GM23338 (cell line): ENCODE data around the gene PNMA6A.
A peak's percentile ranks its signal among the peaks of the same experiment; 100 is the strongest.

ENCODE experiments used
- CTCF ChIP-seq, 2 experiments: fragments of 200-600 bp in 1 of 2; sonication (generic) in 1 of 2; conservative IDR thresholded peaks; 2 replicates each; pipeline versions ENCODE4 v1.5.1 to v1.6.1; 2016 to 2017; ENCODE audit warnings: antibody characterized with exemption in 2 of 2, low read depth in 2 of 2, mild to moderate bottlenecking in 2 of 2, moderate library complexity in 1 of 2
- ETS1 ChIP-seq: IDR thresholded peaks from 2 replicates; pipeline ENCODE4 v1.6.1; 2016; ENCODE audit warnings: antibody characterized with exemption
- EZH2 ChIP-seq: fragments of 200-600 bp; sonication (generic); IDR thresholded peaks from one replicate; pipeline ENCODE4 v1.8.0; 2017; ENCODE audit warnings: antibody characterized with exemption, mild to moderate bottlenecking, low read depth; ENCODE audit not compliant: unreplicated experiment
- EZH2phosphoT487 ChIP-seq: fragments of 200-600 bp; sonication (generic); IDR thresholded peaks from one replicate; pipeline ENCODE4 v1.8.1; 2018; ENCODE audit warnings: antibody characterized with exemption; ENCODE audit not compliant: unreplicated experiment
- JUNB ChIP-seq: IDR thresholded peaks from one replicate; pipeline ENCODE4 v1.6.1; 2016; ENCODE audit warnings: antibody characterized with exemption; ENCODE audit not compliant: unreplicated experiment
- POLR2AphosphoS5 ChIP-seq: IDR thresholded peaks from 2 replicates; pipeline ENCODE4 v1.6.1; 2016; ENCODE audit warnings: antibody characterized with exemption, low read depth
- REST ChIP-seq: IDR thresholded peaks from one replicate; pipeline ENCODE4 v1.6.1; 2018; ENCODE audit warnings: antibody characterized with exemption; ENCODE audit not compliant: unreplicated experiment
- ZNF462 ChIP-seq: fragments of 250-450 bp; sonication (Bioruptor Pico); IDR thresholded peaks from 2 replicates; pipeline ENCODE4 v1.5.0; 2020; ENCODE audit warnings: mild to moderate bottlenecking, moderate library complexity

- TF ChIP-seq POLR2AphosphoS5 (no peak), CTCF (conservative IDR thresholded peaks at IDR 0.05; ENCODE audit: low read depth in 2 of 2) (peak; percentile 57 to 89), EZH2 (no peak), EZH2phosphoT487 (no peak), REST (no peak), ZNF462 (CRISPR knock-in tag) (no peak), JUNB (no peak), ETS1 (no peak)
Measured at GRCh38 chrX:153032397-153033118, 39.7 kb upstream of the PNMA6A start.
